Mesenchymal stem cell (in vitro differentiated cells and primary cell): Measurements from ENCODE around the gene UBL7.

ENCODE experiments used
- DNase-seq: peaks from one replicate; pipeline ENCODE4 v3.0.0-alpha.2; 2013
- H2AFZ ChIP-seq: one replicate; pipeline ENCODE4 v1.6.1; 2013; ENCODE audit warnings: low read depth, mild to moderate bottlenecking, control low read depth, inconsistent platforms, low read length, moderate library complexity
- H2AK5ac ChIP-seq: 2 replicates; pipeline ENCODE4 v1.6.1; 2013; ENCODE audit warnings: low read length, moderate library complexity, mild to moderate bottlenecking, inconsistent platforms; ENCODE audit not compliant: severe bottlenecking
- H2BK120ac ChIP-seq: one replicate; pipeline ENCODE4 v1.6.1; 2013; ENCODE audit warnings: low read depth, mild to moderate bottlenecking, inconsistent platforms, low read length, moderate library complexity
- H2BK12ac ChIP-seq, 2 experiments: one replicate each; pipeline ENCODE4 v1.6.1; 2013; ENCODE audit warnings: inconsistent platforms in 2 of 2, low read length in 2 of 2, mild to moderate bottlenecking in 2 of 2, moderate library complexity in 2 of 2, control low read depth in 1 of 2
- H2BK15ac ChIP-seq: one replicate; pipeline ENCODE4 v1.6.1; 2013; ENCODE audit warnings: mild to moderate bottlenecking, low read depth, inconsistent platforms; ENCODE audit not compliant: poor library complexity, severe bottlenecking
- H2BK5ac ChIP-seq: 2 replicates; pipeline ENCODE4 v1.6.1; 2013; ENCODE audit warnings: low read depth, mild to moderate bottlenecking, low read length, control low read depth, inconsistent platforms; ENCODE audit not compliant: poor library complexity, severe bottlenecking
- H3K14ac ChIP-seq, 2 experiments: one replicate each; pipeline ENCODE4 v1.6.1; 2013; ENCODE audit warnings: inconsistent platforms in 2 of 2, low read length in 2 of 2, control low read depth in 1 of 2, mild to moderate bottlenecking in 1 of 2, moderate library complexity in 1 of 2
- H3K18ac ChIP-seq, 2 experiments: one replicate each; pipeline ENCODE4 v1.6.1; 2013; ENCODE audit warnings: inconsistent platforms in 2 of 2, low read length in 2 of 2, control low read depth in 1 of 2, low read depth in 1 of 2, mild to moderate bottlenecking in 1 of 2
- H3K23ac ChIP-seq, 2 experiments: one replicate each; pipeline ENCODE4 v1.6.1; 2013; ENCODE audit warnings: inconsistent platforms in 2 of 2, low read length in 2 of 2, mild to moderate bottlenecking in 2 of 2, moderate library complexity in 2 of 2, control low read depth in 1 of 2
- H3K27ac ChIP-seq: 2 replicates; pipeline ENCODE4 v1.5.1; 2013; ENCODE audit warnings: mild to moderate bottlenecking, moderate library complexity, low read length, control low read depth, inconsistent platforms; ENCODE audit not compliant: poor library complexity, severe bottlenecking
- H3K27me3 ChIP-seq, 2 experiments: 2 replicates each; pipeline versions ENCODE4 v1.6.1 to v1.7.0; 2013; ENCODE audit warnings: low read length in 2 of 2, mild to moderate bottlenecking in 2 of 2, moderate library complexity in 2 of 2, control low read depth in 1 of 2, inconsistent platforms in 1 of 2; ENCODE audit not compliant: control insufficient read depth in 1 of 2, insufficient read depth in 1 of 2
- H3K36me3 ChIP-seq, 2 experiments: 2 replicates each; pipeline versions ENCODE4 v1.6.1 to v1.7.0; 2013; ENCODE audit warnings: low read length in 2 of 2, control low read depth in 1 of 2, inconsistent platforms in 1 of 2, low read depth in 1 of 2, mild to moderate bottlenecking in 1 of 2; ENCODE audit not compliant: insufficient read depth in 2 of 2, control insufficient read depth in 1 of 2
- H3K4ac ChIP-seq, 2 experiments: one replicate each; pipeline ENCODE4 v1.6.1; 2013; ENCODE audit warnings: inconsistent platforms in 2 of 2, low read length in 2 of 2, mild to moderate bottlenecking in 2 of 2, moderate library complexity in 2 of 2, control low read depth in 1 of 2, low read depth in 1 of 2
- H3K4me1 ChIP-seq: 2 replicates; pipeline ENCODE4 v1.6.1; 2013; ENCODE audit warnings: low read depth, low read length, control low read depth; ENCODE audit not compliant: control insufficient read depth, insufficient read depth
- H3K4me2 ChIP-seq: 2 replicates; pipeline ENCODE4 v1.6.1; 2013; ENCODE audit warnings: low read length, mild to moderate bottlenecking, inconsistent platforms; ENCODE audit not compliant: poor library complexity, severe bottlenecking
- H3K4me3 ChIP-seq, 2 experiments: 2 replicates each; pipeline versions ENCODE4 v1.5.1 to v1.7.0; 2013; ENCODE audit warnings: low read length in 2 of 2, mild to moderate bottlenecking in 2 of 2, control low read depth in 1 of 2, low read depth in 1 of 2; ENCODE audit not compliant: insufficient read depth in 1 of 2
- H3K79me1 ChIP-seq: replicated peaks from 2 replicates; pipeline ENCODE4 v1.6.1; 2013; ENCODE audit warnings: mild to moderate bottlenecking, control low read depth, low read length, inconsistent platforms; ENCODE audit not compliant: poor library complexity, severe bottlenecking
- H3K9ac ChIP-seq: 2 replicates; pipeline ENCODE4 v1.7.0; 2013; ENCODE audit warnings: mild to moderate bottlenecking, low read length, moderate library complexity
- H3K9me3 ChIP-seq: 2 replicates; pipeline ENCODE4 v1.7.0; 2013; ENCODE audit warnings: mild to moderate bottlenecking, low read length; ENCODE audit not compliant: control insufficient read depth
- H4K8ac ChIP-seq: one replicate; pipeline ENCODE4 v1.6.1; 2013; ENCODE audit warnings: inconsistent platforms, mild to moderate bottlenecking, low read length, moderate library complexity
- H4K91ac ChIP-seq: one replicate; pipeline ENCODE4 v1.6.1; 2013; ENCODE audit warnings: mild to moderate bottlenecking, low read length, inconsistent platforms
- WGBS: methylation state at CpG from one replicate; pipeline ENCODE4 v1.1.7; 2013; ENCODE audit warnings: mixed read lengths; 5-methylcytosine and 5-hydroxymethylcytosine counted together

The UBL7 gene

GRCh38 chr15:74499366-74499765 lies 38.4 kb upstream of the UBL7 start:
- Histone ChIP-seq H3K79me1 (no peaks in the 10 kb centered on the region), H4K91ac (no peak overlapping the region), H3K36me3 (no peaks in the 10 kb centered on the region), H3K4me2 (no peak overlapping the region), H3K4me3 (no peak overlapping the region), H2BK120ac (no peak overlapping the region), H3K4ac (no peak overlapping the region), H2AFZ (no peak overlapping the region), H2BK15ac (no peak overlapping the region), H3K27me3 (no peaks in the 10 kb centered on the region), H3K9ac (no peak overlapping the region), H2AK5ac (no peak overlapping the region), H3K4me1 (no peaks in the 10 kb centered on the region), H3K27ac (no peak overlapping the region), H3K18ac (no peak overlapping the region), H4K8ac (no peak overlapping the region), H3K9me3 (no peaks in the 10 kb centered on the region), H3K14ac (no peak overlapping the region), H3K23ac (no peak overlapping the region), H2BK12ac (no peak overlapping the region), H2BK5ac (no peak overlapping the region)
- 87% methylated on average over 2 of the region's 2 CpGs for WGBS
- DNase-seq = no peak

- WGBS = 87% methylated on average over 1 of the region's 2 CpGs
- no peak overlapping the region for H3K23ac ChIP-seq
- no peak overlapping the region for H2BK12ac ChIP-seq
- no peak overlapping the region for H3K4ac ChIP-seq
- no peak overlapping the region for H4K91ac ChIP-seq
- H3K36me3 ChIP-seq = no peaks in the 10 kb centered on the region
- H3K18ac ChIP-seq = no peak overlapping the region
- H2BK5ac ChIP-seq = no peak overlapping the region
- H2BK120ac ChIP-seq = no peak overlapping the region
- H2BK15ac ChIP-seq = no peak overlapping the region
- no peak overlapping the region for H3K4me2 ChIP-seq
- H3K9me3 ChIP-seq = no peaks in the 10 kb centered on the region
- H2AFZ ChIP-seq = no peak overlapping the region
- no peak overlapping the region for H3K9ac ChIP-seq
- no peaks in the 10 kb centered on the region for H3K4me1 ChIP-seq
- no peak overlapping the region for H4K8ac ChIP-seq
- no peak overlapping the region for H3K14ac ChIP-seq
- H2AK5ac ChIP-seq = no peak overlapping the region
- H3K27ac ChIP-seq = no peak overlapping the region
- no peaks in the 10 kb centered on the region for H3K27me3 ChIP-seq
- no peak for DNase-seq
- H3K79me1 ChIP-seq = no peaks in the 10 kb centered on the region
- H3K4me3 ChIP-seq = no peak overlapping the region
Measured at GRCh38 chr15:74497584-74497983, 36.6 kb upstream of the UBL7 start.

DNA sequence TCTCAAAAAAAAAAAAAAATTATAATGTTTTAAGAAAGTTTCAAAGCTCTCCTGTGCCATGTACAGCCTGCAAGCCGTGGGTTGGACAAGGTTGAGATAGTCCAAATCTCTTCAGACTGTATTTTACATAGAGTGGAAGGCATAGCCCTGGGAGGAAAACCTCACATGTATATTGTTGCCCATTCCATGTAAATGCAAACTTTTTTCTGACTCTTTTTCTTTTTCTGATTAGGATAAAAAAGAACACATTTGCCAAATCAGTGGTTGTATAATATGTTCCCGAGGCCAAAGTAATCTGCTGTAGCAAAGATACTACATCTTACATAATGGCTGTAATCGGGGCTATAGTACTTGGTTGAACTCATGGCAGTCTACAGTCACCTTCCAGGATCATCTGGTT lies 35.7 kb upstream of the UBL7 start:
- Histone ChIP-seq H3K9ac (no peak overlapping the region), H2BK12ac (no peak overlapping the region), H3K79me1 (no peaks in the 10 kb centered on the region), H4K91ac (no peak overlapping the region), H3K4me2 (no peak overlapping the region), H2AFZ (no peak overlapping the region), H2BK15ac (no peak overlapping the region), H2BK120ac (no peak overlapping the region), H3K27me3 (no peaks in the 10 kb centered on the region), H3K14ac (no peak overlapping the region), H3K27ac (no peak overlapping the region), H3K9me3 (no peaks in the 10 kb centered on the region), H4K8ac (no peak overlapping the region), H3K23ac (no peak overlapping the region), H3K18ac (no peak overlapping the region), H3K4ac (no peak overlapping the region), H3K36me3 (no peaks in the 10 kb centered on the region), H3K4me3 (no peak overlapping the region), H2AK5ac (no peak overlapping the region), H2BK5ac (no peak overlapping the region), H3K4me1 (no peaks in the 10 kb centered on the region)
- WGBS = 80% methylated on average over 1 of the region's 3 CpGs
- no peak for DNase-seq

GRCh38 chr15:74490339-74490689 lies 29.4 kb upstream of the UBL7 start:
- no peak overlapping the region for H3K4ac ChIP-seq
- no peaks in the 10 kb centered on the region for H3K9me3 ChIP-seq
- no peaks in the 10 kb centered on the region for H3K27me3 ChIP-seq
- H3K14ac ChIP-seq = no peak overlapping the region
- H3K36me3 ChIP-seq = no peaks in the 10 kb centered on the region
- H2BK120ac ChIP-seq = no peak overlapping the region
- H4K91ac ChIP-seq = peak overlapping the region; percentile 83
- no peaks in the 10 kb centered on the region for H3K79me1 ChIP-seq
- no peak overlapping the region for H3K9ac ChIP-seq
- no peak overlapping the region for H3K18ac ChIP-seq
- no peak overlapping the region for H3K4me3 ChIP-seq
- no CpG with 5 or more reads among the region's 1 CpG for WGBS
- no peak overlapping the region for H3K4me2 ChIP-seq
- H3K23ac ChIP-seq = no peak overlapping the region
- DNase-seq = no peak
- H2BK15ac ChIP-seq = no peak overlapping the region
- no peak overlapping the region for H4K8ac ChIP-seq
- H2BK12ac ChIP-seq = no peak overlapping the region
- no peak overlapping the region for H2BK5ac ChIP-seq
- no peak overlapping the region for H2AK5ac ChIP-seq
- H3K27ac ChIP-seq = no peak overlapping the region
- H2AFZ ChIP-seq = peak overlapping the region; percentile 58
- H3K4me1 ChIP-seq = peaks cover 2% of the 10 kb centered on the region
